Measurements from ENCODE around the gene DNAJA2. TPM values are rescaled to one million over a fixed set of nuclear protein-coding genes. Genes with fewer than 3 reads are reported as not detected.
"Not testable (repeated sequence)": the region's sequence is repeated elsewhere in the genome, so short reads cannot be mapped to it uniquely, and the experiment has no call there.

The DNAJA2 gene
- total RNA-seq, 1 experiment from 2014 or later: 70.6 TPM

DNA sequence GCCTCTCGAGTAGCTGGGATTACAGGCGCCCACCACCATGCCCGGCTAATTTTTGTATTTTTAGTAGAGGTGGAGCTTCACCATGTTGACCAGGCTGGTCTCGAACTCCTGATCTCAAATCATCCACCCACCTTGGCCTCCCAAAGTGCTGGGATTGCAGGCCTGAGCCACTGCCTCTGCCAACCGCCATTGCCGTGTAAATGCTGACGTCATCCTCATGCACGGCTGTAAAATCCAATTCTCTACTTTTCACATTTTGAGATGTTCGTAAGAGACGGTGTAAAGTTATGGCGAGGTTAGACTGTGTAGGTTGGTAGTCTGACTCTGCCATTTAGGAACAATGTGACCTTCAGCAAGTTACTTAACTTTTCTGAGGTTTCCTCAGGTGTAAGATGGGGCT lies 1.7 kb upstream of the DNAJA2 start:
- DNase-seq (ENCODE audit: low read depth): no peak

- DNase-seq (ENCODE audit: low read depth): peak; percentile 13
These were observed 878 bp upstream of the DNAJA2 start for GRCh38 chr16:46974352-46974751.

- DNase-seq (ENCODE audit: low read depth): no peak
These were observed 486 bp upstream of the DNAJA2 start for GRCh38 chr16:46973996-46974324.

DNA sequence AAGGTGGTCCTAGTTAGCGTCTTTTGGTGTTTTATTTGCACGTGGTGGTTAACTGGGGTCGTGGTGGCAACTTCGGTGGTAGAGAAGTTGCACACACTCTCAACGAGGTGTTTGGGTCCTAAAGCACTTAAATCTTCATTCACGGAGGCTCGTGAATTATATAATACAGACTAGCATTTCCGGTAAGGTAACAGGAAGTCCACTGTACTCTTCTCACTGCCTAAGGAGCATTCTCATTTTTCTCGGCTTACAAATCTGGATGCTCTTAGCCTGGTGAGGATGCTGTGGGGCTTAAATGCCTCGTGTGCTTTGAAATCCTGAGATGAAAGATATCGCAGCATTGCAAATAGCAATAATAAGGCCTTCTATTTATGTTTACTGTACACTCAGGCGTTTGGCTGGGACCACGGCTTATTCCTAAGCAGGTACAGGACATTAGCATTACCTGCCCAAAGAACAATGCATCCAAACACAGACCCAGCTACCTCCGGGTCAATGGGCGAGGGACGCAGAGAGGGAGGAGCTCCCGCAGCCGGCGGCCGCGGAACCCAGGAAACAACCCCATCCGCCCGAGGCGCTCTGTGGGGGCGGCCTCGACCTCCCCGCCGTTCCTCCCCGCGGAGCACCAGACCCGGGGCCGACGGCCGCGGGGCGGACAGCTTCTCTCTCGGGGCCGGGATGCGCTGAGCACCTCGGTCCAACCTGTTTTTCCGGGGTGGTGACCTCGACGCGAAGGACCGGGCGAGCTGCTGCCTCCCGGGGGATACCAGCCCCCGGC lies 856 bp downstream of the DNAJA2 start:
- DNase-seq (ENCODE audit: low read depth): peak; percentile 18

GRCh38 chr16:46971271-46971670 lies 2.2 kb downstream of the DNAJA2 start:
- DNase-seq (ENCODE audit: low read depth): no peak

GRCh38 chr16:46970089-46970488 lies 3.4 kb downstream of the DNAJA2 start:
- DNase-seq (ENCODE audit: low read depth): no peak

- DNase-seq (ENCODE audit: low read depth): no peak
These were observed 5.4 kb downstream of the DNAJA2 start for GRCh38 chr16:46968063-46968435.

DNA sequence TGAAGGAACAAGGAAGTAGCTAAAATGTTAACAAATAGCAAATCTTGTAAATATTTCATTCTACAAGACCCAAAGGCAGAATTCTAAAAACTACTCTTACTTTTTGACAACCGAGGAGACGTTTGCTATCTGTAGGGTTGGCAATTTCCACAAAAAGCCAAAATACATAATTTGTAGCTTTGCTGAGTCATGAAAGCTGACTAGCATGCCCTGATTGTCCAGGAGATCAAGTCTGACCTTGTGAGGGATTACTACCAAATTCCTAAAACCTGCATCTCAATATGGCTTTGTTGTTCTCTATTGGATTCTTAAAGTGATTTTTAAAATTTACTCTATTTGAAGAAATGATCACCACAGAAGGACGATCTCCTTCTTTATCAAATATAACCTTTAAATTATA lies 10.8 kb downstream of the DNAJA2 start:
- DNase-seq (ENCODE audit: low read depth): no peak

- DNase-seq (ENCODE audit: low read depth): no peak
These were observed 11.8 kb downstream of the DNAJA2 start for GRCh38 chr16:46961373-46962353.

DNA sequence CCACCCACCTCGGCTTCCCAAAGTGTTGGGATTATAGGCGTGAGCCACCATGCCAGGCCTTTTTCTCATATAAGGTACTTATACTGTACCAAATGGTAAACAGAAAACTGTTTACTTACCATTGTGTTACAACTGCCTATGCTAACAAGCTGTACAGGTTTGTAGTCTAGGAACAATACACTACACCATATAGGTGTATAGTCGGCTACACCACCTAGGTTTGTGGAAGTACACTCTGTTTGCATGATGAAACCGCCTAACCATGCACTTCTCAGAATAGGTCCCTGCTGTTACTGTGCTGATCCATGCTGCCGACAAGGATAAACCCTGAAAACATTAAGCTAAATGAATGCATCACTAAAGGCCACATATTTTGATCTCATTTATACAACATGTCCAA lies 18.9 kb downstream of the DNAJA2 start:
- DNase-seq (ENCODE audit: low read depth): no peak

DNA sequence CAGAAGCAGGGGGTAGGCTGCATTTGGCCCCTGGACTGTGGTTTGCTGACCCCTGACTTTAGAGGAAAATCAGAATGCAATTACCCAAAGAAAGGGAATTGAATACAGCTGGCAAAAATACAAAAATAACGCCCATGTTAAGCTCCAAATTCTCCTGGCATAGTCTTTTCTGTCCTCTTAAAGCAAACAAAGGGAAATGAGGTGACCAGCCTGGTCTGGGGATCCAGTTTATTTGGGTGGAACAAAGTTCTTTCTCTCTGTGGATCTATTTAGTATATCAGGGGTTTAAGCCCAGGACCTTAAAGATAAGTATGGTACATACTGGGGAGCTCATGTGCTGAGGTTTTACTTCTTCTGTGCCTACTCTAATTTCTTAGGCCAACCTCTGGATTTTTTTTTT lies 23.5 kb downstream of the DNAJA2 start:
- no peak for DNase-seq (ENCODE audit: low read depth)

DNA sequence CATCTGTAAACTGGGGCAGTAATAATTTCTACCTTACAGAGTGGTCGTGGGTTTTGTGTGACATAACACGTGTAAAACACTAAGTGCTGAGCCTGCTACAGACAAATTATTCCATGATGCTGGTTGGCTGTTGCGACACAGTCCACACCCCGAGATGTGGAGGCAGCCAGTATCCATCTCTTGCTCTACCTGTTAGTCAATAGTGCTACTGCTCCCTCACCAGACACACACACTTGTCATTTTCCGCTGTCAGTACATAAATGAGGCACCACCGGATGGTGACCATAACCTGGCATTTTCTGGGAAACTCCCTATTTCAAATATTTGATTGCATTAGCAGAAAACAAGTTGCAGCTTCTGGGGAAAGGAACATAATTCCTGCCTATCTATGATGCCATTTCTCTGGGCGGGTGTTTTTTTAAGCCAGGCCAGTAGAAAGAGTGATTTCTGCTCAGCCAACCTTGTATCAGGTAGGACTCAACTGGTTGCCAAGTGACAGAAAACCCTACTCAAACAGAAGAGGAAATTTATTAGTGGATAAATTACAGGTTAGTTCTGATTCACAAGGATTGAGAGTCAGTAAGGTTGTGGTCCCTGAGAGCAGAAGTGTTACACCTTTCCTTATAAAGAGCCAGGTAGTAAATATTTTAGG lies 24.1 kb downstream of the DNAJA2 start:
- DNase-seq (ENCODE audit: low read depth): no peak

GRCh38 chr16:46948548-46949166 lies 24.8 kb downstream of the DNAJA2 start:
- no peak for DNase-seq (ENCODE audit: low read depth)

- DNase-seq (ENCODE audit: low read depth): peak; percentile 23
These were observed 25.4 kb downstream of the DNAJA2 start for GRCh38 chr16:46947900-46948547.

GRCh38 chr16:46944713-46945112 lies 28.8 kb downstream of the DNAJA2 start:
- DNase-seq (ENCODE audit: low read depth): not testable (repeated sequence)

- DNase-seq (ENCODE audit: low read depth): no peak
These were observed 35.9 kb downstream of the DNAJA2 start for GRCh38 chr16:46937536-46937935.

DNA sequence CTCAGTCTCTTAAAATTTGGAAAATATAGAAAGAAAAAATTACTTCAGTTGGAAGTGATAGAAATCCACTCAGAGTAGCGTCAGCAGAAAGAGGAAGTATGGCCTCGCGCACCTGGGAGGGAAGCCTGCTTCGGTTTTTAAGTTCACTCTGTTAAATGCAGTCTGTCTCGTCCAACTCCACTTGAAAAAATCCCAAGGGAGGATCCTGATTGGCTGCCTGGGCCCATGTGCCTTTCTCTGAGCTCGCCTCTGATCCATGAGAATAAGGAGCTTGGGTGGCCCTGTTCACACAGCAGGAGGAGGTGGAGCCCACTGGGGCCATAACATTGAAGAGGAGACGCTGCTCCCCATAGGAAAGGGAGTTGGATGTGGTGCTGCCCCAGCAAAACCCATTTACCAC lies 40.7 kb downstream of the DNAJA2 start:
- DNase-seq (ENCODE audit: low read depth): no peak

DNA sequence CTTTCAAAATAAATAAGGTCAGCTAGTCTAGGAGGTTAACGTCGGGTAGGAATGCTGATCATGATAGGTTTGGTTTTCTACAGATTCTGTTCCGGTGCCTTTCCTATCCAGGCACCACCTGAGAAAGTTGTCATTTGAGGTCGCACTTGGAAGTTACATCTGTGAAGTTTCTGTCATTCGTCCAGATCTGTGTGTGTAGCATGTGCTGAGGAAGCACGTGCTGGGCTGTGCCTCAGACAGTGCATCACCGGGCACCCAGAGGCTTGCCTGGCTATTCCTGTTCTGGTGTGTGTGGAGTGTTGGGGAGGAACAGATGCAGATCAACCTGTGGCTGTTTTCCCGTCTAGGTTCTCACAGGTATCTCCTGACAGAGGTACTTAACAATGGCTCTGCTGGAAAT lies 42.6 kb downstream of the DNAJA2 start:
- no peak for DNase-seq (ENCODE audit: low read depth)

DNA sequence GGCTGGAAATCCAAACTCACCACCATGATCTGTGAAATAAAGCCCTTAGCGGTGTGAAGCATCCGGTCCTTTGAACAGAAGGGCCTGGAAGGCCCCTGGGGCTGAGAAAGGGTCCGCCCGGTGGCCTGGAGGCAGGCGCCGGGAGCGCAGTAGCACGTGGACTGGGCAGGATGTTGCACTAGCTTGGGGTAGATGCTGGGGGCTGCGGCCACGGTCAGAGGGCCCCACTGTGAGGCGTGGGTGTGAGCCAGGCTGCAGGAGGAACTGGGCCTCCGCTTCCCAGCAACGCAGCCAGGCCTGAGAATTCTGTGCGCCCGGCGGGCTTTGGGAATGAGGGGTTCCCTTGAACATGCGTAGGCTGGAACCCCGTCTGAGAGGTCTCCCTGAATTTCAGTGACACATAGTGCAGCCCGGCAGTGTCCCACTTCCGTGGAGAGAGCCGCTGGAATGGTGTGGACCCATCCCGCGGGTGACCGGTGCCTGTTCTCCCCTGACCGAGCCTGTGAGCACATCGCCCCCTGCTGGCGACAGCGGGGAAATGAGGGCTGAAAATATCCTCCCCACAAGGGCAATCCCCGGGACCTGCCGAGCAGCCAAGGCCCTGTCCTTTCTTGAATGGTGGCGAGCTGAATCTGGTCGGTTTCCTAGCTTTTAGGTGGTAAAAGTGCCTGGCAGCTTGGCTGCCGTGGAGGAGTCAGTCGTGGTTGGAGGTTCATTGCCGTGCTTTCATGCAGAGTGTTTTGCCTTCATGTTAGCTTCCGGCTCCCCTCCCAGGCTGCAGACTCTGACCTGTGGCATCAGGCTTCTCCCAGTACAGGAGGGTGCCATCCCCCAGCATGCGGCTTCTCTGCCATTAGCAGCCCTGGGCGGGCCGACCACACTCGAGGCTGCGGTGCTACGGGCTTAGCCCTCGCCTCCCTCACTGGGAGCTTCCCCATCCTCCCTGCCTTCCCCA lies 43.8 kb downstream of the DNAJA2 start:
- peak; percentile 48 for DNase-seq (ENCODE audit: low read depth)

- no peak for DNase-seq (ENCODE audit: low read depth)
These were observed 44.7 kb downstream of the DNAJA2 start for GRCh38 chr16:46928811-46929210.

All from Daoy (cell line).